ENCODE measurements around the gene FOXE1.

The FOXE1 gene

GRCh38 chr9:97848480-97849237, 4.4 kb upstream of the FOXE1 start:
- no peak for DNase-seq

GRCh38 chr9:97849980-97850379, 3.0 kb upstream of the FOXE1 start:
- DNase-seq: no peak

GRCh38 chr9:97850746-97851445, 2.1 kb upstream of the FOXE1 start:
- no peak for DNase-seq

- no peak for DNase-seq
Observed at GRCh38 chr9:97851446-97851883, 1.6 kb upstream of the FOXE1 start.

- no peak for DNase-seq
Observed at GRCh38 chr9:97852001-97852398, 1.0 kb upstream of the FOXE1 start.

GRCh38 chr9:97852399-97853055, 499 bp upstream of the FOXE1 start:
- DNase-seq: no peak

GRCh38 chr9:97853844-97854695, 1.0 kb downstream of the FOXE1 start:
- no peak for DNase-seq

- no peak for DNase-seq
Observed at GRCh38 chr9:97854696-97855485, 1.9 kb downstream of the FOXE1 start.

- no peak for DNase-seq
Observed at GRCh38 chr9:97855486-97855875, 2.5 kb downstream of the FOXE1 start.

GRCh38 chr9:97855899-97856298, 2.9 kb downstream of the FOXE1 start:
- no peak for DNase-seq

- DNase-seq: no peak
Observed at GRCh38 chr9:97856857-97857605, 4.0 kb downstream of the FOXE1 start.

GRCh38 chr9:97857606-97858392, 4.8 kb downstream of the FOXE1 start:
- DNase-seq: no peak

GRCh38 chr9:97858393-97858713, 5.3 kb downstream of the FOXE1 start:
- no peak for DNase-seq

- no peak for DNase-seq
Observed at GRCh38 chr9:97858826-97859225, 5.8 kb downstream of the FOXE1 start.

- DNase-seq: no peak
Observed at GRCh38 chr9:97859346-97859745, 6.3 kb downstream of the FOXE1 start.

GRCh38 chr9:97860451-97861147, 7.6 kb downstream of the FOXE1 start:
- no peak for DNase-seq

GRCh38 chr9:97861148-97861475, 8.1 kb downstream of the FOXE1 start:
- DNase-seq: no peak

GRCh38 chr9:97863314-97863713, 10.3 kb downstream of the FOXE1 start:
- no peak for DNase-seq

GRCh38 chr9:97864396-97864795, 11.4 kb downstream of the FOXE1 start:
- DNase-seq: no peak

- DNase-seq: no peak
Observed at GRCh38 chr9:97866300-97866699, 13.3 kb downstream of the FOXE1 start.

All from NCI-H2029 (cell line).